NCI-H446 treated with DMSO at 0.1 percent for 48 hours (cell line): ENCODE results near the gene CHL1.

ENCODE experiments used
- DNase-seq: peaks from one replicate; lab custom pipeline; 2025; lab: John Stamatoyannopoulos, UW

The CHL1 gene

DNA sequence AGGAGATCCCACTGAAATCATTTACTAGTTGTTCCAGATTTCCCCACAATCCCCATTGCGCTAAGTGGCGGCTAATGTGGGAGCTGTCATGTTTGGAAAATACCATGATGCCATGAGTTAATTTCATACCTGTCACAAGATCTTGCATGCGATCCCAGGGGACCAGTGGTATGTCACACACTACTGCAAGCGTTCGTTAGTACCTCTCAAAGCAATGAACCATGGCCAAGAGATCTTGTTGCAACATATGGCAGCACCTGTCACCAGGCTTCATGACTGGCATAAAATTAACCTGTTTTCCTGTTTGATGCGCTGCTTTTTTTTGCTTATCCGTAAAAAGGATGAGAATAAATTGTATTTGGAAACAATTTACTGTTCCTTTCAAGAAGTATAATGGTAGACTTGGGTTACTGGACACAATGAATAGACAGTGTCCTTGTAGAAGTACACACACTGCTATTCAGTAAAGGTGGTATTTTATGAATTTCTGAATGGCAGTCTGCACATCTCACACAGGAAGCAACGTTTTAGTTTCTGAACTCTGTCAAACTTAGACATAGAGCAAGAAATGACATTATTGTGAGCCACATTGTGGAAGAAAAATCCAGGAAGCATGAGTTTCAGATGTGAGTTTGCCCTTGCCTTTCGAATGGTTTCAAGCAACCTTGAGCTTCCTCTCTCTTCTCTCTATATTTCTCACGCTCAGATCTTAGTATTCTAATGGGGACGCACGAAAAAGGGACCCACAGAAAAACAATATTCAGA is 81.9 kb downstream of the CHL1 start:
- no peak for DNase-seq

- DNase-seq = no peak
Measured at GRCh38 chr3:279325-279724, 82.8 kb downstream of the CHL1 start.

DNA sequence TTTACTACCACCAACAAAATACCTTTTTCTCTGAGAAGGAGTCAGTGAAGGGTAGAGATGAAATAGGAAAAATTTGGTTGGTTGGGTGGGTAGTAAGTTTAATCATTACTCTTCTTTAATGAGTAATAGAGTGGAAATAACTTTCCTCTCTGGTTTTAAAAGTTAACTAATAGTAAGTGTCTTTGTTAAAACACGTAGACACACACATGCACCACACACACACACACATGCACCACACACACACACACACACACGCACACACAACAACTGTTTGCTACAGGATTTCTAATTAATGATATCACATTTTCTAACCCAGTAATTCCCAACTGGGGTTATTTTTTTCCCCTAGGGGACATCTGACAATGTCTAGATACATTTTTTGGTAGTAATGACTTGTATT is 84.1 kb downstream of the CHL1 start:
- DNase-seq = no peak

DNA sequence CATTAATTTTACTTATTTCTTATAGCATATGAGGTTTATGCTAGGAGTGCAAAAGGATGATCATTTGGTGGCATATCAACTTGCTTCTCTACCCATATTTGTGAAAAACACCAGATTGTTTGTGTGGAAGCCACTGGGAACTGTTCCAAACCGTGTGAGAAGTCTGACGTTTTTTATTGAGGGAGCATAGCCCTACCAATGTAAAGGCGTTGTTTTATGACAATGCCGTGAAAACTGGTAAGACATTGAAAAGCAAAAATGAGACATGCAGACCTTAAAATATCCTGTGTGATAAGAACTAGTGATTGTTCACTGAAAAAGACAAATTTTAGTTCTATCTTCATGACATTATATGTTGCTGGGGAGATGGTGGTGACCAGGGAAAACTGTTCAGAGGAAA is 87.8 kb downstream of the CHL1 start:
- DNase-seq = no peak

DNA sequence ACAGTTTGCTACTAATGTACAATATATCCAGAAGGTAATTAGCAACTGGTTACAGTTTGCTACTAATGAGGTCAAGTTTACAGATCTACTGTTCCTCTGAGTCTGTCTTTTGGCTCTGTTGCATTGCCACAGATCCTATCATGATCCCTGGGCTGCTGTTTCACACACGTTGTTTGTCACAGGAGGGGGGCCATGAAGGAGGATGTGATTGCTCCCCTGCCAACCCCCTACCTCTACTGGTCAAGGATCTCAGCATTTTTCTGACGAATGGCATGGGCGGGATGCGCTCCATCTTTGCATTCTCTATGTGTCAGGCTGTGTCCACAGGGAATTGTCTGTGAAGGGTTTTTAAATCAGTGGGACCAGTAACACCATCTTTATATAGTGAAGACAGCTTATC is 91.9 kb downstream of the CHL1 start:
- no peak for DNase-seq

DNA sequence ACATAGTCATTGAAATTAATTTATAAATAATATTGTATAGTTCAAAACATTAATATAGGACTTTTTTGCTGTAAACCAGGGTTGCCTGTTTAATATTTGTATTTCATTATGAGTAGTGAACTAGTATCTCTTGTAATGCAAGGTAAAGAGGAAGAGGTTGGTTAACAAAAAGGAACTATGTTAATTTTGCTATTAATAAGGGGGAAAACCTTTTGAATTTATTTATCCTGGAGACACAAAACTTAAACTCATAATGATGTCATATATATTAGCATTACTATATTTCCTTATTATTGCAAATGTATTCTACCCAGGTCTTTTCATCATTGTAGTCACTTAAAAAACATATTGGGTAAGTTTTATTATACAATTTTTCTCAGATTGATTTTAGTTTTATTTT is 94.5 kb downstream of the CHL1 start:
- no peak for DNase-seq

DNA sequence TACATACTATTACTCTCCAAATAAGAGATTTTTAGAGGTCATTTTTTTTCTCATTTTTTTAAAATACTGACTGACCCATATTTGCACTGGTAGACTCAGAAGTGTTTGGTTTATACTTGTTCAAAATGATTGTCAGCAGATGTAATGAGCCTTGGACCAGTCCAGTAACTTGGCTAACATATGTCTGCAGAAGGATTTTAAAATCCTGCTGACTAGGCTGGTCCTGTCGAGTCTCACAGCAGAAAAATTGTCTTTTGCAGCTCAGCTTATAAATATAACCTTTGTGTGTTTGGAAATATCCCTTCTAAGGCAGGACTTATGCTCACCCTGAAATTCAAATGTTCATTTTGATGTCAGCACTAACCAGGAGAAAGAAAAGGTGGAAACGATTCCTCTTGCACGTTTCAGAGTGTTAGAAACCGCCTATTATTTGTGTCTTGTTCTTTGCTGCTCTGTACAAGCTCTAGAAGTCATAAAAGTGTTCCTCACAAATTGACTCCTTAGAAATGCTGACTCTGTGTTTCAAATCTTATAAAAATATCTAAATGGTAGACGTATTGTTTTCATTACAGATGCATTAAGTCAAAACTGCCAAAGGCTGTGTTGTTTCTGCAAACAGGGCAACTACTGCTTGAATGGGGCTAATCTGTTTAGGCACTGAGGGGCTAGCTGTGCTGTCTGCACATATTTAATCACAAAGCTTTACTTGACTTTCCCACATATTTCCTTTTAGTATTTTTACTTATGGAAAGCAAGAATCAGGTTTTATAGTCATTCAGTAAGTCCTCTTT is 95.3 kb downstream of the CHL1 start:
- no peak for DNase-seq

DNA sequence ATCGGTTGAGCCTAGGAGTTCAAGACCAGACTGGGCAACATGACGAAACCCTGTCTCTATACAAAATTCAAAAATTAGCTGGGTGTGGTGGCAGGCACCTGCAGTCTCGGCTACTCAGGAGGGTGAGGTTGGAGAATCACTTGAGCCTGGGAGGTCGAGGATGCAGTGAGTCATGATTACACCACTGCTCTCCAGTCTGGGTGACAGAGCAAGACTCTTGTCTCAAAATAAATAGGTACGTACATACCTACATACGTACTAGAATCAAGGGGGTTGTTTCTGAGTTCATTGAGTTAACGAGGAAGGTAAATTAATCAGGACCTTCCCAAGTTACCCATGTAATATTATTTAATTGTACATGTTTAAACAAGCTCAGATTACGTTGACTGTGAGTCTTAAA is 97.5 kb downstream of the CHL1 start:
- no peak for DNase-seq

DNA sequence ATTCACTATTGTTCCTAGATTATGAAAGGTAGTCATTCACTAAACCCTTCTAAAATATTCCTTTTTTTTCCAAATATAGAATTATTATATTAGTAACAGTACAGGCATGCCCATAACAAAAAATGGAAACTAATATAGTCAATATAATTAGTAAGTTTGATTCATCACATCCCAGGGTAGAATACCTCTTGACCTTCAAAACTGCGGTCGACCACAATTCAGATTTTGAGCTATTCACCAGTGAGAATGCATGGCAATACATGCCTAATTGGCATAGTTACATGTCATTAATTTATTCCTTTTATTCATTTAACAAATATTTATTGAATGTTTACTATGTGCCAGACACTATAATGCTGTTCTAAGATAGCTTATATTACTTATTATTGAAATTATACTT is 98.0 kb downstream of the CHL1 start:
- no peak for DNase-seq

DNA sequence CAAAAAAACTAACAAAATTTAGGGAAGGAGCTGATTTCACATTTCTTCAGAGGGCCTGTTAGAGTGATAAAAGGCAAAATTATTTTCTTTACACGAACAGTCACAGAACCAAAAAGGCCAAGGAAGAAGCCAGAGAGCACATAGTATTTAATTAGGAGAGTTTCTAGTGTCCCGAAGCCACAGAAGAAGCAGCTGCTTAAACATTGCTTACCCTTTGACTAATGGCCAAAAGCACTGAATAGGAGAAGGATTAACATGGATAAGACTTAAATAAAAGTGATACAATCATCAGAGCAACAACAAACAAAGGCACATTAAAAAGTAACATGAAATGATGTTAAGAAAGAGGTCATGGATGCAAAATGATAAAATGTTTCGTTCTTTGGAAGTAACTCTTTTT is 98.6 kb downstream of the CHL1 start:
- no peak for DNase-seq

- DNase-seq = no peak
Measured at GRCh38 chr3:297585-297984, 101.0 kb downstream of the CHL1 start.

DNA sequence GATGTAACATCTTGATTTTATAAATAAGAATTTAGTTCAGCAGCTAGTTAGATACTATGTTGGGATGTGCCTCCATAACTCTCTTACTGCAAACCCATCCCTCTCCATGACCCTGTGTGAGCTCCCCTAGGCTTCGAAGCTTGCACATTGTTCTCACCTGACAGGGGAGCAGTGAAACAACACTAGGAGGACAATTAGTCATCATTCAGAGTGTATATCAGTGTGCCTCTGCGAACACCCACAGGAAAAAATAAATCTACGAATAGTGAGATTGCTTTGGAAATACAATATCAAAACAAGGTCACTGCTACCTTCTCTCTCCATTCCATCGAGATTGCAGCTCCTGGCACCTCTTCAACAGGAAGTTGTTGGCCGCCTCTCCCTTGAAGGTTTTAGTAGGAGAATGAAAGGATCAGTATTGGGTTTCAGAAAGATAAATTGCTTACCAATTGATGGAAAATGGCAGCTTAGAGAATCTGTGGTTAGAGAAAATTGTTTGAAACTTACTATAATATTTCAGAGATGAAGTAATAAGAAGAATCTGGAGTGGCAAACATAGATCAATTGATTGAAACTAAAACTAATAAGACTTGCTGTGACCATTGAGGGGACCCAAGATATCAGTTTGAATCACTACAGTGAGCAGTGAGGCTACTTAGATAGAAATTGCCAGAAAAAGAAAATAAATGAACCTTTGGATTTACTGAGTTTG is 103.2 kb downstream of the CHL1 start:
- no peak for DNase-seq

- DNase-seq = no peak
Measured at GRCh38 chr3:307182-307581, 110.6 kb downstream of the CHL1 start.

- no peak for DNase-seq
Measured at GRCh38 chr3:308597-309321, 112.2 kb downstream of the CHL1 start.

- DNase-seq = no peak
Measured at GRCh38 chr3:312160-312733, 115.7 kb downstream of the CHL1 start.

- DNase-seq = no peak
Measured at GRCh38 chr3:312911-313310, 116.3 kb downstream of the CHL1 start.

DNA sequence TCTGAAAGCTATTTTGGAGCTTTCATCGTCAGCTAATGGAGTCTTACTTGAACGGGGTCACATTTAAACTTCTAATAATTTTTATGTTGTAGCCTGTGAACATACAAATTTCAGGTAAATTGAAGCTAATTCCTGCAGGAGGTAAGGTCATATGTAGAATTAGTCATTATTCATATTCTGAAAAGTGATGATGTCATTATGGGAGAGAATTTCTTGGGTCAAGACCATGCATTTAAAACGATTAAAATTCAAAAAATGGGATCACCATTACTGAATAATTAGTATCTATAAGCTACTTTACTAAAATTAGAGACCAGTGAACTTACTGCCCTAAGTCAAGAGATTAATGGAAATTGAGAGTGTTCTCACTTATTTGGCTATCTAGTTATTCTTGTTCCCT is 120.4 kb downstream of the CHL1 start:
- DNase-seq = no peak

GRCh38 chr3:318903-319302 is 122.3 kb downstream of the CHL1 start:
- DNase-seq = no peak

DNA sequence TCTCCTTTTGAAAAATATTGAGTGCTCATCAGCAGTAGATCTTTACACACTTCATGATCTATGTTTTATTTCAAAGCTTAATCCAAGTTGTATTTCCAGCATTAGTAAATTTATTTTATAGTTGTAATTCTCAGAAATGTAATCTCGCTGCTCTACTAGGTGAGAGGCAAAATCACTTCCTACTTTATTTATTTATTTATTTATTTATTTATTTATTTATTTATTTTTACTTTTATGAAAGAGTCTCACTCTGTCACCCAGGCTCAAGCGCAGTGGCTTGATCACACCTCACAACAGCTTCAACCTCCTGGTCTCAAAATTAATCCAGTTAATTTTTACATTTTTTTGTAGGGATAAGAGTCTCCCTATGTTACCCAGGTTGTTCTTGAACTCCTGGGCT is 127.9 kb downstream of the CHL1 start:
- DNase-seq = no peak

- no peak for DNase-seq
Measured at GRCh38 chr3:325495-325894, 128.9 kb downstream of the CHL1 start.

DNA sequence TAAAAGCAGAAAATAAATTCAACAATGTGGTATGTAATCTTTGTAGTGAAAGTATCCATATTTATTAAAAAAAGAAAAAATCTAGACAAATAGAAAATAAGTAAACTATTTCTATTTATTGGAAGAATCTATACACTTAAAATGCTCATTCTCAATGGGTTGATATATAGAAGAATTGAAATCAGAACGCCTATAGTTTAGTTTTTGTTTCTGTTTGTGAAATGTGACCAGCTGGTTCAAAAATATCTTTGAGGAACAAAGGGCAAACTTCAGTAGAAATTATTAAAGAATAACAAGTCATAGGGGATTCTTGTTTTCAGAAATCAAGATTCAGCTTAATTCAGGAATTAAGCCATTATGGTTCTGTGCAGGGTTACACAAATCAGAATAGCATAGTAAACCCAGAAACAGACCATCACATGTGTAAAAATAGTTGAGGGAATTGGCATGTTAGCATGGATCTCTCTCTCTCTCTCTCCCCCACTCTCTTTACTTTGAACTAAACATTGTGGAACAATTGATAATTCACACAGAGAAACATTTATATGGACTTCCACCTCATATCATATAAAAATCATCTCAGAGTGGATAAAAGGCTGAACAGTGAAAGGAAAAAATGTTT is 134.0 kb downstream of the CHL1 start:
- no peak for DNase-seq

- DNase-seq = no peak
Measured at GRCh38 chr3:331881-332280, 135.3 kb downstream of the CHL1 start.
